HepG2 (cell line): ENCODE measurements around the gene PRM3. TPM values are rescaled to one million over a fixed set of nuclear protein-coding genes. Genes with fewer than 3 reads are reported as not detected.

Experiments
- AKAP8 ChIP-seq: sonication (generic); formaldehyde crosslinking; IDR thresholded peaks from 2 replicates; pipeline ENCODE4 v1.5.1; 2020; ENCODE audit warnings: mild to moderate bottlenecking, missing genetic modification reagents
- ARID2 ChIP-seq: sonication (generic); formaldehyde crosslinking; IDR thresholded peaks from 2 replicates; pipeline ENCODE4 v1.8.1; 2022; ENCODE audit warnings: mild to moderate bottlenecking, missing genetic modification reagents, borderline replicate concordance
- ATF2 ChIP-seq: sonication (generic); formaldehyde crosslinking; IDR thresholded peaks from 2 replicates; pipeline ENCODE4 v1.4.0; 2020; ENCODE audit warnings: missing genetic modification reagents
- CCAR2 ChIP-seq: fragments of 200-400 bp; formaldehyde crosslinking; optimal IDR thresholded peaks from 2 replicates; pipeline ENCODE3; 2018; ENCODE audit warnings: low read depth, mild to moderate bottlenecking, low read length, moderate library complexity
- DZIP1 ChIP-seq: sonication (generic); formaldehyde crosslinking; IDR thresholded peaks from 2 replicates; pipeline ENCODE4 v1.5.0; 2020; ENCODE audit warnings: mild to moderate bottlenecking, missing genetic modification reagents
- ELK4 ChIP-seq: sonication (generic); formaldehyde crosslinking; IDR thresholded peaks from 2 replicates; pipeline ENCODE4 v1.9.0; 2021; ENCODE audit warnings: missing genetic modification reagents, borderline replicate concordance
- HBP1 ChIP-seq: IDR thresholded peaks from 2 replicates; pipeline ENCODE4 v1.6.1; 2016; ENCODE audit warnings: low read depth, control low read depth
- HOXA9 ChIP-seq: sonication (generic); formaldehyde crosslinking; IDR thresholded peaks from 2 replicates; pipeline ENCODE4 v1.8.1; 2022; ENCODE audit warnings: missing genetic modification reagents, mild to moderate bottlenecking, moderate library complexity, borderline replicate concordance
- JUND ChIP-seq: sonication (generic); formaldehyde crosslinking; IDR thresholded peaks from 2 replicates; pipeline ENCODE4 v1.8.0; 2022; ENCODE audit warnings: mild to moderate bottlenecking, missing genetic modification reagents
- NFYC ChIP-seq: IDR thresholded peaks from 2 replicates; pipeline ENCODE4 v1.6.1; 2016; ENCODE audit warnings: missing genetic modification reagents, missing compliant biosample characterization
- NR0B2 ChIP-seq: sonication (generic); formaldehyde crosslinking; IDR thresholded peaks from 2 replicates; pipeline ENCODE4 v1.4.0; 2020; ENCODE audit warnings: mild to moderate bottlenecking, missing genetic modification reagents
- NR2F2 ChIP-seq: IDR thresholded peaks from 2 replicates; pipeline ENCODE4 v1.6.1; 2012; ENCODE audit warnings: low read depth, inconsistent platforms, borderline replicate concordance
- SAP130 ChIP-seq: IDR thresholded peaks from 2 replicates; pipeline ENCODE4 v1.6.1; 2016; ENCODE audit warnings: low read depth
- SMAD9 ChIP-seq: sonication (generic); formaldehyde crosslinking; IDR thresholded peaks from 2 replicates; pipeline ENCODE4 v1.5.1; 2020; ENCODE audit warnings: mild to moderate bottlenecking, missing genetic modification reagents
- TARDBP ChIP-seq: sonication (generic); formaldehyde crosslinking; IDR thresholded peaks from 2 replicates; pipeline ENCODE4 v1.8.0; 2022; ENCODE audit warnings: mild to moderate bottlenecking, missing genetic modification reagents
- ZNF24 ChIP-seq: fragments of 450-650 bp; IDR thresholded peaks from 2 replicates; pipeline ENCODE4 v1.6.1; 2017; ENCODE audit warnings: antibody characterized with exemption, mild to moderate bottlenecking
- ZNF337 ChIP-seq: sonication (generic); formaldehyde crosslinking; IDR thresholded peaks from 2 replicates; pipeline ENCODE4 v1.5.1; 2020; ENCODE audit warnings: missing genetic modification reagents, low read depth, mild to moderate bottlenecking, borderline replicate concordance
- ZNF619 ChIP-seq: sonication (generic); formaldehyde crosslinking; IDR thresholded peaks from 2 replicates; pipeline ENCODE4 v1.4.0; 2020; ENCODE audit warnings: mild to moderate bottlenecking, missing genetic modification reagents
- ZNF639 ChIP-seq: conservative IDR thresholded peaks from 2 replicates; pipeline ENCODE4 v1.6.1; 2018; ENCODE audit warnings: missing genetic modification reagents
- polyA plus RNA-seq, 8 experiments: library from polyadenylated mRNA; depleted of rRNA in 3 of 8; stranded (reverse) in 7 of 8; unstranded in 1 of 8; fragments of >200 nt; fragmentation: Illumina TruSeq in 4 of 8; extraction: Trizol in 4 of 8; gene quantifications; 2 replicates each; pipeline versions ENCODE4 v1.2.1 to v1.2.3, GENCODE V29; 2011 to 2016; ENCODE audit warnings: low read depth in 4 of 8, missing spikeins in 1 of 8, mixed read lengths in 1 of 8; ENCODE audit not compliant: insufficient read depth in 1 of 8
- total RNA-seq, 5 experiments: library from RNA; depleted of rRNA; stranded (reverse); fragments of >200 nt; fragmentation: Illumina TruSeq; extraction: Trizol; gene quantifications; 2 replicates each; pipeline ENCODE4 v1.2.3, GENCODE V29; 2016; ENCODE audit warnings: low read depth in 1 of 5

Gene PRM3
- total and polyA plus RNA-seq, 2 of the 13 experiments (the other 11 are each of a cell fraction or from before 2014, with no cell fraction given), result not detected

- TF ChIP-seq DZIP1 (CRISPR knock-in tag) (peak; percentile 85; the same call in 1 of the 2 replicates), ZNF639 (peak; percentile 67; the same call in 1 of the 2 replicates), ELK4 (CRISPR knock-in tag) (no peak; the same call in 1 of the 2 replicates), ZNF619 (CRISPR knock-in tag) (peak; percentile 74; the same call in 1 of the 2 replicates), ZNF337 (CRISPR knock-in tag) (0 out of 2 replicates have a peak, but pooled peaks have one; percentile 5), AKAP8 (CRISPR knock-in tag) (no peak), NFYC (CRISPR knock-in tag) (no peak; the same call in 1 of the 2 replicates), HOXA9 (0 out of 2 replicates have a peak, but pooled peaks have one; percentile 75), HBP1 (CRISPR knock-in tag) (peak; percentile 85), ARID2 (CRISPR knock-in tag) (peak; percentile 80; the same call in 1 of the 2 replicates), NR2F2 (no peak; the same call in 1 of the 2 replicates), TARDBP (CRISPR knock-in tag) (peak; percentile 76), SAP130 (CRISPR knock-in tag) (peak; percentile 88), JUND (CRISPR knock-in tag) (no peak), CCAR2 (peak; percentile 0), SMAD9 (CRISPR knock-in tag) (peak; percentile 89; the same call in 1 of the 2 replicates), ZNF24 (peak; percentile 39; the same call in 1 of the 2 replicates), ATF2 (peak; percentile 46; the same call in 1 of the 2 replicates), NR0B2 (CRISPR knock-in tag) (peak; percentile 92)
Measured at GRCh38 chr16:11255737-11256660, 17.4 kb downstream of the PRM3 start, which contains the start of gene SOCS1 (continued).
